Neural cell (in vitro differentiated cells): ENCODE data around the gene SAMSN1.

Experiments
- CTCF ChIP-seq: fragments of 450-650 bp; IDR thresholded peaks from 2 replicates; pipeline ENCODE4 v1.5.1; 2014; ENCODE audit warnings: antibody characterized with exemption, mild to moderate bottlenecking, moderate library complexity; ENCODE audit not compliant: poor library complexity, severe bottlenecking
- EP300 ChIP-seq: fragments of 450-650 bp; conservative IDR thresholded peaks from 2 replicates; pipeline ENCODE4 v1.6.1; 2014; ENCODE audit warnings: antibody characterized with exemption, mild to moderate bottlenecking, moderate library complexity; ENCODE audit not compliant: poor library complexity, severe bottlenecking
- EZH2 ChIP-seq: fragments of 200-600, 300-800 bp; shearing (Covaris generic), sonication (generic); IDR thresholded peaks from 2 replicates; pipeline ENCODE4 v1.6.1; 2014; ENCODE audit warnings: antibody characterized with exemption, low read length, borderline replicate concordance, mild to moderate bottlenecking; ENCODE audit not compliant: insufficient read depth, poor library complexity, severe bottlenecking
- MXI1 ChIP-seq: fragments of 450-650 bp; conservative IDR thresholded peaks from 2 replicates; pipeline ENCODE4 v1.6.1; 2014; ENCODE audit warnings: antibody characterized with exemption, mild to moderate bottlenecking; ENCODE audit not compliant: poor library complexity, severe bottlenecking
- POLR2AphosphoS5 ChIP-seq: IDR thresholded peaks from 2 replicates; pipeline ENCODE4 v1.6.1; 2012
- REST ChIP-seq: IDR thresholded peaks from 2 replicates; pipeline ENCODE4 v1.6.1; 2012; ENCODE audit warnings: borderline replicate concordance
- SMC3 ChIP-seq: fragments of 450-650 bp; conservative IDR thresholded peaks from 2 replicates; pipeline ENCODE4 v1.6.1; 2014; ENCODE audit warnings: antibody characterized with exemption, mild to moderate bottlenecking, moderate library complexity; ENCODE audit not compliant: poor library complexity

- TF ChIP-seq CTCF (no peak), POLR2AphosphoS5 (no peak), EP300 (no peak), EZH2 (no peak), REST (no peak), MXI1 (no peak), SMC3 (no peak)
Observed at GRCh38 chr21:14454016-14455009, 91.8 kb downstream of the SAMSN1 start.
